Activated T-cell treated with anti-CD3 and anti-CD28 coated beads, Interleukin-2, amount 50 U/mL, for 48 hours (primary cell): ENCODE data around the gene SFMBT1.

Experiments used
- DNase-seq, 2 experiments: peaks; one replicate each; pipeline ENCODE4 v3.0.0-alpha.2; 2020

Gene SFMBT1, protein sequence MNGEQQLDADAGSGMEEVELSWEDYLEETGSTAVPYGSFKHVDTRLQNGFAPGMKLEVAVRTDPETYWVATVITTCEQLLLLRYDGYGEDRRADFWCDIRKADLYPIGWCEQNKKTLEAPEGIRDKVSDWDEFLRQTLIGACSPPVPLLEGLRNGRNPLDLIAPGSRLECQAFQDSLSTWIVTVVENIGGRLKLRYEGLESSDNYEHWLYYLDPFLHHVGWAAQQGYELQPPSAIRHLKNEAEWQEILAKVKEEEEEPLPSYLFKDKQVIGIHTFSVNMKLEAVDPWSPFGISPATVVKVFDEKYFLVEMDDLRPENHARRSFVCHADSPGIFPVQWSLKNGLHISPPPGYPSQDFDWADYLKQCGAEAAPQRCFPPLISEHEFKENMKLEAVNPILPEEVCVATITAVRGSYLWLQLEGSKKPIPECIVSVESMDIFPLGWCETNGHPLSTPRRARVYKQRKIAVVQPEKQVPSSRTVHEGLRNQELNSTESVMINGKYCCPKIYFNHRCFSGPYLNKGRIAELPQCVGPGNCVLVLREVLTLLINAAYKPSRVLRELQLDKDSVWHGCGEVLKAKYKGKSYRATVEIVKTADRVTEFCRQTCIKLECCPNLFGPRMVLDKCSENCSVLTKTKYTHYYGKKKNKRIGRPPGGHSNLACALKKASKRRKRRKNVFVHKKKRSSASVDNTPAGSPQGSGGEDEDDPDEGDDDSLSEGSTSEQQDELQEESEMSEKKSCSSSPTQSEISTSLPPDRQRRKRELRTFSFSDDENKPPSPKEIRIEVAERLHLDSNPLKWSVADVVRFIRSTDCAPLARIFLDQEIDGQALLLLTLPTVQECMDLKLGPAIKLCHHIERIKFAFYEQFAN

GRCh38 chr3:53045518-53046170, at the start of gene SFMBT1:
Gene SFMBT1 (minus strand): TSS chr3:53046073. CDS start chr3:52969128, 76,945 bp downstream.
- peak; percentile 77 to 83 for DNase-seq

GRCh38 chr3:53092942-53093341, 47.1 kb upstream of the SFMBT1 start:
- no peak for DNase-seq

DNA sequence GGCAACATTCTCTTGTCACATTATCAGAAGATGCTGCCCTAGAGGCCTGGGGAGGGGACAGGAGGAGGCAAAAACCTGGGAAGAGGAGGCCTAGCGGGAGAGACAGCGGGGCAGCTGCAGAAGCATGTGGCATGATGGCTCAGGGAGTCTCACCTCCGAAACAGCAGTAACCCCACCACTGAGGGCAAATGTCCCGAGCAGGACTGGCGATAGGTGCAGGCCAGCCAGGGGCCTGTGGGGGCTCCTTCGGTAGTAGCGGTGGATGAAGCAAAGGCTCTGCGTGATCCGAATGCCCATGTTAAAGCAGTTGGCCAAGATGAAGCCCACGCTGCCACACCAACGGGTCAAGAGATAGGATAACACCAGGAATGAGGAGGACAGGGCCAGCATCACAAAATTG, 46.3 kb upstream of the SFMBT1 start:
- DNase-seq, result no peak

DNA sequence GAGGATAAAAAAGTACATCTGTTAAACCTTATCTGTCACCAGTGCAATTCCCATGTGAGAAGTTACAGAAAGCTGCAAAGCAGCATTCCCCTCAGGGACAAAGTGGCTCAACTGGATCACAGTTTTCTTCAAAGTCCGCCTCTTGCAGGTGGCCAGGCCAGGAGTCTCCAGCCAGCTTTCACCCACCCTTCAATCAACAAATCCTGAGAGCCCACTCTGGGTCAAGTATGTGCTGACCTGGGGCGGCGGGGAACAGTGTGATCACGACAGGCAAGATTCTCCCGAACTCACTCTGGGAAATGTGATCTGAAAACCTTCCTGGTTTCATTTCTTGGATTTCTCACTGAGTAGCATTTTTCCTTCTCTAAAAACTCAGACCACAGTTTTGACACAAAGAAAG, 45.1 kb upstream of the SFMBT1 start:
- no peak for DNase-seq

GRCh38 chr3:53089511-53089910, 43.6 kb upstream of the SFMBT1 start:
- DNase-seq, result no peak

DNA sequence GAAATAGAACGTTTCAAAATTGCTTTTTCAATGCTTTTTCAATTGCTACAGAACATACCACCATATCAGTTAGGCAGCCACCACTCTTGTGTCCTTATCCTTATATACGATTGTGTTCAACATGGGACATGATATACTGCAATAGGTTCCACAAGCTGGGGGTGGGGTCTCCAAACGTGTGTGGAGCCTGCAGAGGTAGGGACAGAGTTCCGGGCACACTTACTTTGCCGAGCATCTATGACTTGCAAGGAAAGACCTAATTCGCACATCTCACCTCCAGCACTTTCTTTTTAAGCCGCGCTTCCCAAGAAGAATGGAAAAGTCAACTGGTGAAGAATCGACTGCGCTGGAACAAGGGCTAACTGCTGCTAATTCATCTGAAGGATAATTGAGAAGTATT, 39.6 kb upstream of the SFMBT1 start:
- DNase-seq, result no peak

DNA sequence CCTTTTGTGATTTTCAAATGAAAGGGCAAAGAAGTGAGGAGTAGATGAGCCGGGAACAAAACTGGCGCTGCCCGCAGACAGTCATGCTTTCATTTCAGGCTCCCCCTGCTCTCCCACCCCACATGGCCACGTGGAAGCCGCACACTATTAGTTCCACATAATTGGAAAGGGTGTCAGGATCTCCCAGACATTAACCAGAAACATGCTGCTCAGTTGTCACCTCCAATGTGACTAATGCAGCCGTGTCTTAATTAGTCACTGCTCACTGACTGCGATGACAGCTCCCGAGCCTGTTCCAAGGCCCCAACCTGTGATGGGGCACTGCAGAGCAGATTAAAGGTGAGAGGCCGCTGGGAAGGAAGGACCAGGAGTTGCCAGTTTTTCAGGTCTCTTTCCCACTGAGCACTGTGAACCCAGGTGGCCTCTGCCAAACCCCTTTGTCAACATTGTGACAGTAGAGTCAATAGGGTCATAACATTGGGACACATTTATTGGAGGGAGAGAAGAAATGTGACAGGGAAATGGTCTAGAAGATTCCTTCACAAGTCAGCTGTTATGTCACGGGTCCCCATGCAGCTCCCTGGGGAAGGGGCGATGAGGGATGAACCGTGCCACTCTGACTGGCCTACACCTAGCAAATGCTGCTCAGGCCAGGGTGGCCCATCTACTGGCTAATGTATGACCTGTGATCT, 38.6 kb upstream of the SFMBT1 start:
- no peak for DNase-seq

- no peak for DNase-seq
Observed at GRCh38 chr3:53083949-53084309, 38.1 kb upstream of the SFMBT1 start.

DNA sequence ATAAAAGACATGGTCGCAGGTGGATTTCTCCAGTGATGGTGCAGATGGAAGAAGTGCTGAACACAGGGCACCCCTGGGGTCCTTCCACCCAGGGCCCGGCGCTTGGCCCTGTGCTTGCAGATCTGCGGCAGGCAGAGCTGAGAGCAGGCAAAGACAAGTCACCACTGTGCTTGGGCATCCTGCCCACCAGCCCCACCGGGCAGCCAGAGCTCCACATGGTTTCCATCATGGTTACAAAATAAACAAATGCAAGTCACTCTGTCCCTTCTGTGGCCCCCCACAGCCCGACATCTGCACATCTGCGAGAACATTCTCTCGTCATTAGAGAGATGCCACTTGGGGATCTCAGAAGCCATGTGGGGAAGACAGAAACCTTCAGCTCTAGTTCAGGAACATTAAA, 37.6 kb upstream of the SFMBT1 start:
- no peak for DNase-seq

GRCh38 chr3:53082736-53083135, 36.9 kb upstream of the SFMBT1 start:
- no peak for DNase-seq

DNA sequence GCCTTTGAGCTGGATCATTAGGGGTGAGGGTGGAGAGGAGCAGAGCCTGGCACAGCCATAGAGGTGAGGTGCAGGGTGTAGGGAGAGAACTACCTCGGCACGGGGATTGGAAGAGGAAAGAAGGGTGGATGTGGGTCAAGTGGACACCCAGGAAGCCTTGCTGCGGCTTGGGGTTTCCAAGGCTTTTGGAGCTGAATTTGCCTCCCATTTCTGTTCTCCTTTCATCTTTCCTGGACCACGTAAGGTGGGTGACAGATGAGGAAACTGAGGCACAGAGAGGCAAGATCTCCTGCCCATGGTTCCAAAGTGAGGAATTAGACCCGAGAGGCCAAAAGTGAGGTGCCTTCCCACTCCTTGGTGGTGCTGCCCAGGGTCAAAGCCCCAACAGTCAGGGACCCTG, 35.4 kb upstream of the SFMBT1 start:
- no peak for DNase-seq

DNA sequence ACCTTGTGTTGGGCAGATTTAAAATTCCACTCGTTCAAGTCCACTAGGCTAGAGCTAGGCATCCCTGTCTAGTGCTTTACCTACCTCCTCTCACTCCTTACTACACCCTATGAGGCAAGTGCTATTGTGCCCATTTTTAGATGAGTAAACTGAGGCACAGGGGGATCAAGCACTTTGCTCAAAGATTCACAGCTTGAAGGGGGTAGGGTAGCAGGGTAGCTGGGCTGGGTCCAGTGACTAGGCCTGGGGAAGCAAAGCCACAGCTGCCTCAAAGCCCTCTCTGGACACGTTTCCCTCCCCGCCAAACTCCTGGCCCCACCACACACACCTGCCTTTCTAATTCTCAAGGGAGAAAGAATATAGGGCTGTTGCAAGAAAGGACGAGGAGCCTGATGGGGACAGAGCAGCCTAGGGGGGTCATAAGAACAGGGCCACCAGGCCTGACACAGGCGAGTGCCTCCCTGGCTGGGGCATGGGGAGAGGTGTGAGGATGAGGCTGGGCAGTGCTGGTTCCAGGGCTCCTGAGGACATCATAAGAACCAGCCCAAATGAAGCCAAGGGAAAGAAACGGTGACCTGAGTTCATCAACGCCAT, 34.8 kb upstream of the SFMBT1 start:
- no peak for DNase-seq

- no peak for DNase-seq
Observed at GRCh38 chr3:53079791-53080555, 34.1 kb upstream of the SFMBT1 start.

GRCh38 chr3:53079147-53079546, 33.3 kb upstream of the SFMBT1 start:
- DNase-seq, result no peak

DNA sequence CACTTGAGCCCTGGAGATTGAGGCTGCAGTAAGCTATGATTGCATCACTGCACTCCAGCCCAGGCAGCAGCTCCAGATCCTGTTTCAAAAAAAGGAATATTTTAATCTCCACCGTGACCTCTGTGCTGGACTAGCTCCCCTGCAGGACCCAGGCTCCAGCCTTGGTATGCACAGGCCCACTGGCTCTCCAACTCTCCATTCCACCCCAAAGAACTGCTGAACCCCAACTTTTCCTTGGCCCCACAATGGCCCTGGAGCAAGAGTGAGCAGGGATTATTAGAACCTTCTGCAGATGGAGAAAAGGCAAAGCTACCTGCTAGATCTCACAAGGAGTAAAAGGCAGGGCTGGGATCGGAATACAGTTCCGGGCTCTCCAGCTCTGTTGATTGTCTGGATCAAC, 32.8 kb upstream of the SFMBT1 start:
- no peak for DNase-seq

DNA sequence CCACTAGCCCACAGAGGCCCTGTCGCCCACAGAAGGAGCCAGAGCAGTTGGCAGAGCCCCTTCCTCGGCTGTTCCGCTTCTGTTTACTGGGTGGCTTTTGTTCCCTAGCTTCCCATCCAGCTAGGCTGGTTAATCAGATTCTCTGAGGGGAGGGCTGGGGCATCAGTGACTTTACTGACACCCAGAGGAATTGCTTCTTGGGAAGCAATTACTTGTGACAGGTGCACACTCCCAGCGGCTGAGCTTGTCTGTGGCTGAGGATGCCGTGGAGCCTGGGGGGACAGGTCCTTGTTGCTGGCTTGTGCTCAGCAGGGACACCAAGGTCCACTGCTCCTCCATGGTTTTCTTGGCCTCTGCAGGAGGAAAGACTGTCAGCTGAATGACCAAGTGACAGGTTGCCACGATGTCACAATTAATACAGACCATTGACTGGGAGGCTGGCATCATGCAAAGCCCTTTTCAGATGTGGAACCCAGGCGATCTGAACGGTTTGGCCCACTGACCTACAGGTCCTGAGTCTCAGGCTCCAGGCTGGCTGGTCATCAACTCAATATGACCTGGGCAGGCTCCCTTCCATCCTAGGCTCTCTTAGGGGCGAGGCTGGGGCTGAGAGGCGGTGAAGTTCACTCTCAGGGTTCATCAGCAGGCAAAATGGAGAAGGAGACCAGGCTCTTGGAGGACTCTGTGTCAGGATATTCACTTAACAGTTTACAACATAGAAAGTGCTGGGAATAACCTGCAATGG, 31.8 kb upstream of the SFMBT1 start:
- DNase-seq, result no peak

- DNase-seq, result no peak
Observed at GRCh38 chr3:53075743-53076140, 29.9 kb upstream of the SFMBT1 start.

DNA sequence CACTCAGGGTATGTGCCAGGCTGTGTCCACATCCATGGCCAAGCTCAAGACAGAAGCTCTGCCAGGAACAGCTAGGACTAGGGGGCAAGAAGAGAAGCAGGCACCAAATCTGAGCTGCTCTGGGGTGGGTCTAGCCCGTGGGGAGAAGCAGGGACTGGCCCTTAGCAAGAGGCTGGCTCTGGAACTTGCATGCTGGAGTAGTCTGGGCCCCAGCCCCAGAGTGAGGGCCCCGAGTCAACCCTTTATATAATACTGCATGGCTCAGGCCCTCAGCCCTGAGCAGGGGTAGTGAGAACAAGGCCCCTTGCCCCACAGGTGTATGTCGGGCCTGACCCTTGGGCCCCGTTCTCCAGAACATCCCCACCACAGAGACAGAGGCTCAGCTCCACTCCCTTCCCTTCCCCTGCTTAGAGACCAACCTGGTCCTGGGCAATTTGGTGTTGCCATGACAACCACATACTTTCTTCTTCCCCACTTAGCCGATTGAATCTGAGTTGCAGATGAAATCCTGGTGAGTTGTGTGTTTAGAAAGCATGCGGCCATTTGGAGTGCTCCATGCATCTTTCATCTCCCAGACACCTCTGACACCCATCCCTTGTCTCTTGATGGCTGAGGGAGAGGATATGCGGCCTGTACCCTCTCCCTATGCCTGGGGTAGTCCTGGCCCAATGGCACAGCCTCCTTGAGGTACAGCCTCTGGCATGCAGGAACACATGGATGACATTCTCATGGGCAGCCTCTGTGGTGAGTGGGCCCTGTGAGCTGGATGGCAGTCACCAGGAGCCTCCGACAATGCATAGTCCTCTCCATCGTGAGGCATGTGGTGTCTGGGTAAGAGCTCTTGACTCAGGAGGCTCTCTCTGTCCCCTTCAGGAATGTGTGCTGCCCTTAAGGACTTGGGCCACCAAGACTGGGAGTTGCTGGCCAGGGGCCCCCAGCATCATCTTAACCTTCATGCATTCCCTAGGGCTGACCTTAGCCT, 29.2 kb upstream of the SFMBT1 start:
- DNase-seq, result no peak

- no peak for DNase-seq
Observed at GRCh38 chr3:53074366-53074696, 28.5 kb upstream of the SFMBT1 start.
